Measurements from ENCODE around the gene ADAM30. TPM values are rescaled to one million over a fixed set of nuclear protein-coding genes. Genes with fewer than 3 reads are reported as not detected.

ADAM30 gene
- polyA plus RNA-seq, 4 donors, result not detected

DNA sequence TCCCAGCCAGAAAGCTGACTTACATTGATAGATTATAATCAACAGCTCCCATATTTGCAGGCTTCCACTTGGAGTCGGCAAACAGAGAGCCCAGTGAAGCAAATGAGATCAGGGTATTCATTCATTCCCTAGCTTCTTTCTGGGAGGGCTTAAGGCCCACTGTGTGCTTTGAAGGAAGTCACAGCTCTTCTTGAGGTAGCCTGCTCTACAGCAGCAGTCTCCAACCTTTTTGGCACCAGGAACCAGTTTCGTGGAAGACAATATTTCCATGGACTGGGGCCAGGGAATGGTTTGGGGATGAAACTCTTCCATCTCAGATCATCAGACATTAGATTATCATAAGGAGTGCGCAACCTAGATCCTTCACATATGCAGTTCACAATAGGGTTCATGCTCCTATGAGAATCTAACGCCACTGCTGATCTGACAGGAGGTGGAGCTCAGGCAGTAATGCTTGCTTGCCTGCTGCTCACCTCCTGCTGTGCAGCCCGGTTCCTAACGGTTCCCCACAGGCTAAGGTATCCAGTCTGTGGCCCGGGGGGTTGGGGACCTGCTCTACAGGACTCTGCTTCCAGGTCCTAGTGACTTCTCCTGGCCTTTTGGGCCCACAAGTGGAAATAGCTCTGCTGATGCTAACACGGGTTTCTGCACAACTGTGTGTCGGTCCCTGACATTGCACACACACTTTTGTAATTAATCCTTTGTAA is 13.7 kb upstream of the ADAM30 start:
- DNase-seq (ENCODE audit: low read depth in 4 of 4, low spot score in 3 of 4), result no peak

DNA sequence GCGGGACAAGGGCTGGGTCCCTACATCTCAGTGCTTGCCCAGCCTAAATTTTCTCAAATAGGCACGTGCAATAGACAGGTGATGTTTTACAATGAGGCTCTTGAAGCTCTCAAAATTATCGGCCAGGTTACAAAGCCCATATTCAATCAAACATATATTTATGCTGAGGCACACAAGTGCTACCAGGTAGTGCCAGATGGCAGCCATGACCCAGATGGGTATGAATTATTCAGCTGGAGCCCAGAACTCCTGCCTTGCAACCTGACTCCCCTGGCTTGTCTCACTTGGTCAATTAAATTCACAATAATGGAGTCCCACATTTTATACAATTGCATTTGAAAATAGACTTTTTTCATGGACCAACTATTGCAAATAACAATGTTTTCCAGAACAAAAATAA is 12.3 kb upstream of the ADAM30 start:
- DNase-seq (ENCODE audit: low read depth in 4 of 4, low spot score in 3 of 4), result no peak

DNA sequence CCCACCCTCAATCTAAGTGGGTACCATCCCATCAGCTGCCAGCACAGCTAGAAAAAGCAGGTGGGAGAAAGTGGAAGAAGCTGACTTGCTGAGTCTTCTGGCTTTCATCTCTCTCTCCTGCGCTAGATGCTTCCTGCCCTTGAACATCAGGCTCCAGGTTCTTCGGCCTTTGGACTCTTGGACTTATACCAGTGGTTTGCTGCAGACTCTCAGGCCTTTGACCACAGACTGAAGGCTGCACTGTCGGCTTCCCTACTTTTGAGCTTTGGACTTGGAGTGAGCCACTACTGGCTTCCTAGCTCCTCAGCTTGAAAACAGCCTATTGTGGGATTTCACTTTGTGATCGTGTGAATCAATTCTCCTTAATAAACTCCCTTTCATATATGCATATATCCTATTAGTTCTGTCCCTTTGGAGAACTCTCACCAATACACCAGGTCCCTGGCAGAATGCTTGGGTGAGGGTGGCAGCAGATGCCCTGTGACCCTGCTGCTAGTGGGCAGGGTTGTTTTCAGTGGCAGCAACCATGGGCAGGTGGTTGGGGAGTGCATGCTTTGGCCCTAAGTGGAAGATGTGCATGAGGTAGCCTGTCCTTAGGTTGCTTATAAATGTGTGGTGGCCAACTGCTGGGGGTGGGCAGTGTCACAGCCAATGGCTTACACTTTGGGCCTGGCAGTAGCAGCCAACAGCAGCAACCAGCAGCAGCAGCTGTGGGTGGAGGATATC is 10.8 kb upstream of the ADAM30 start:
- no peak for DNase-seq (ENCODE audit: low read depth in 4 of 4, low spot score in 3 of 4)

DNA sequence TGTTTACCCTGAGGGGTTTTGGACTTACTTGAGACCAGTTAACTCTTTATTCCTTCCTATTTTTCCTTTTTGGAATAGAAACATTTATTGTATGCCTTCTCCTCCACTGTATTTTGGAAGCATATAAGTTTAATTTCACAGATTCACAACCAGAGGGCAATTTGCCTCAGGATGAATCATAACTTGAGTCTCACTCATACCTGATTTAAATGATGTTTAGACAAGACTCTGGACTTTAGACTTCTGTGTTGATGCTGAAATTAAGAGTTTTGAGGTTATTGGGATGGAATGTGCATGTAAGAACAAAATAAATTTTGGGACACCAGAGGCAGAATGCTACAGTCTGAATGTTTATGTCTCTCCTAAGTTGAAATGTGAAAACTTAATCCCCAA is 7.1 kb upstream of the ADAM30 start:
- DNase-seq (ENCODE audit: low read depth in 4 of 4, low spot score in 3 of 4), result no peak

DNA sequence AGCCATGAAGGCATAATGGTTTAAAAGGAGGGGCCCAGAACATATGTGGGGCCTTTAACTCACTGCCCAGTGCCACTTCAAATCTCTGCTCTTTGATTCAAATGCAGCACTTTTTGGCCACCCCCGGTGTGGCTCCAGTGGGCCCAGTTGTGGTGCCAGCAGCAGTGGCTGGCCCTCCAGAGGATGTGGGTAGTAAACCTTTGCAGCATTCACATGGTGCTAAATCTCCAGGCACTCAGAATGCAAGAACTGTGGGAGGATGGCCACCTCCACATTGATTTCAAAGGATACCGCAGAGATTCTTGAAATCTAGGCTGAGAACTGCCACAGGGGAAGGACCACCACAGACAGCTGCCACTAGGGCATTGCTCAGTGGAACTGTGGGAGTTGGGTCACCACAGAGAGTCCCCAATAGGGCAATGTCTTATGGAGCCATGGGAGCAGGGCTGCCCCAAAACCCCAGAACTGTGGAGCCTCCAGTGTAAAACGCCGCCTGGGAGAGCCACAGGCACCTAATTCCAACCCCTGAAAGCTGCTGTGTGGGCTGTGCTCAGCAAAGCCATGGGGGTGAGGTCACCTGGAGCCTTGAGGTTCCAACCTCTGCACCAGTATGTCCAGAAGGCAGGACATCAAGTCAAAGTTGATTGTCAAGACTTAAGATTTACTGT is 6.6 kb upstream of the ADAM30 start:
- DNase-seq (ENCODE audit: low read depth in 4 of 4, low spot score in 3 of 4), result no peak

DNA sequence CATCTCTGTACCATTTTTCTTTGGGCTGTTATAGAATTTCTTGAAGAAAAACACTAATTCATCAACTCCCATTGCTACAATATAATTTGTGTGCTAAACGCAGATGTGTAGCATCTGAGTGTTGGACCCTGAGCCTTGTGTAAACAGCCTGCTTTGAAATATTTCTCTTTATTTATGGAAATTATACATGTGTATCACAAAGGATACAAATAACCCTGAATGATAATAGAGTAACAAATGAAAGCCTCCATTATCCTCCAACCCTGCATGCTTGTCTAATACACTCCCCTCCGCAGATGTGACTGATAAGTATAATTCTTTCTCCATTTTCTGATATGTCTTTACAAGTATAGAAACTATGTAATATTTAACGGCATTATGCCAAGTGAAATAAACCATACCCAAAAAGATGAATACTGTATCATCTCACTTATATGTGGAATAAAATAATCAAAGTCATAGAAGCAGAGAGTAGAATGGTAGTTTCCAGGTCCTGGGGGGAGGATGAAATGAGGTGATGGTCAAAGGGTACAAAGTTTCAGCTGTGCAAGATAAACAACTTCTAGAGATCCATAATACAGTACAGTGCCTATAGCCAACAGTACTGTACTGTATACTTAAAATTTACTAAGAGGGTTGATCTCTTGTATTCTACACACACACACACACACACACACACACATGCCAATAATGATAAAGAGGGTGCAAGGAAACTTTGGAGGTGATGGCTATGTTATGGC is 2.8 kb upstream of the ADAM30 start:
- DNase-seq (ENCODE audit: low read depth in 4 of 4, low spot score in 3 of 4), result no peak

DNA sequence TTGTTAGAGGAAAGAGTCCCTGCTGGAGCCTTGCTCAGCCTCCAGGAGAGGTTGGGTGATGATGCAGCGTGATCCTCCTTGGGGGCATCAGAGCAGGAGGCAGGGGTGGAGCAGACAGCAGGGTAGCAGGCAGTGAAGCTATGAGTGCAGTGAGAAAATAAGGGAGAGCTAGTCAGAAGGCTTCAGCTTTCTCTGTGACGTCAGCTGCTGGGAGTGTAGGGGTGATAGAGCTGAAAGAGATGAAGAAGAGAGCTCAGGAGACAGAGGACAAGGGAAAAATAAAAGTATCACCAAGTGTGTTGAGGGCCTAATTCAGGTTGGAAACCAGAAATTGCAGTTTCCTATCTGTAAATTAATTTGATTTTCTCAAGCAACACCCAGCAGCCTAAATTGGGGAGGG is 2.2 kb upstream of the ADAM30 start:
- DNase-seq (ENCODE audit: low read depth in 4 of 4, low spot score in 3 of 4), result no peak

DNA sequence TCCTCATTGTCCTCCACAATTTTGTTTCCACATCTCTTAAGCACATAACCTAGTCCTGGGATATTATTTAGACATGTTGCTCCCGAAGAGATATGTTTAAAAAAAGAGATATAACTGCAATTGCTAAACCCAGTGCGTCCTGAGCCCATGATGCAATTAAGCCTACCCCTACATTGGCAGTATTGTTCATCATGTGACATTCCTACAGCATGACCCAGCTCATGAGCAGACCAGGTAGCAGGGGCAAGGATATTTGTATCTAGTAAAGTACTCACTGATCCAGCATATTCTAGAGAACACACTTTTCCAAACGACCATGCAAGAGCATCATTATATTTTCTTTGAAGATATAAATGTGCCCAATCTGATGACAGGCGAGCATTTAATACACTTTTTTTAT is 1.2 kb downstream of the ADAM30 start:
- DNase-seq (ENCODE audit: low read depth in 4 of 4, low spot score in 3 of 4), result no peak

DNA sequence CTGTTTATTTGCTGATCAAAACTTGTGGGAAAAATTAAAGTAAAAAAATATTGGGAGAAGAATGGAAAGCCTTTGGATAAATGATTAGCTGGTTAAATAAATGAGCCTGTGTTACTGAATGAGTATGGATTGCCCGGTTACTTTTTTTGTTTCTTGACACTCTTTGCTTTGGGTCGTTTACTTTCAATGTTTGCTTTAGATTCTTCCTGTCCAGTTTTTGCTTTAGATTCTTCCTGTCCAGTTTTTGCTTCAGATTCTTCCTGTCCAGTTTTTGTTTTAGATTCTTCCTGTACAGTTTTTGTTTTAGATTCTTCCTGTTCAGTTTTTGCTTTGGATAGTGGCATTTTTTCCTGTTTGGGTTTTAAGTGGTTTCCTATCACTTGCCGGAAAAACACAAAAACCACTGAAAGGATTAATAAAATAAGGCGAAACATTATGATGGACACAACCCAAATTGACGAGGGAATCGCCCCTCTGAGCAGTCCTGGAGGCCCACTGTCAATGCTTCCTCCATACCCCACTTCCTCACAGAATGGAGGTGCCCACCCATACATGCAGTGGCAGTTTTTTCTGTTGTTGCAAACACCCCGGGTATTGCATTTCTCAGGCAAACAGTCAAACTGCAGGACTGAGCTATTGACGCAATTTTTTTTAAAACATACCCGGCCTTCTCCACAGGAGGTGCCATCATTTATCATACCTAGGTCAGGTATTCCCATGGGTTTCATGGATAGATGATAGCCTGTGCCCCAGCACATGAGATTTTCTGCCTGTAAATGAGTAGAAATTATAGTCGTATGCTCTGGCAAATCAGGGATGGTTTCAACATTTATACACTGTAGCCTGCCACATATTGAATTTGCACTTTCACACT is 2.3 kb downstream of the ADAM30 start:
- no peak for DNase-seq (ENCODE audit: low read depth in 4 of 4, low spot score in 3 of 4)

DNA sequence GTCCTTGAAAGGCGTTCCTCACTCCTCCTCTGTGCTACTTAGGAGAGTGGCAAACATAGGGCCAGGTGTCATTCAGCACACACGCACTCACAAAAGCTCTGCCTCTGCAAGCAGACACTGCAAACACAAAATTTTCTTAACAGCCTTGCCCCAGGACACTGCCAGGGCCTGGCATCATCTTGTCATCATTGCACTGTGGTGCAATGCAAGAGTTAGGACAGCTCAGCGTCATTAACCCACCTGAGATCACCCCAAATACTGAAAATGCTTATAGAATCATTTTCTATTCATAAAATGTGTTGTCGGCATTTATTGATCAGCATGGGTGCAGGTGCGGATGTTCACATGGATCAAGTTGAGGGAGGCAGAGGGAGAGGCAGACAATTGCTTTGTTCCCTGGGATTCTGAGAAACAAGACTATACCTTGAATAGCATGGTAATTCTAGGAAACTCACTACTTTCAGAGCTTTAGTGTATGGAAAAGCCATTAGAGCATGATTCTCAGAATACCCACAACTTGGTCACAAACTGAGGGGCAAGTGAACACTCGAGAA is 3.0 kb downstream of the ADAM30 start:
- DNase-seq (ENCODE audit: low read depth in 4 of 4, low spot score in 3 of 4), result no peak

DNA sequence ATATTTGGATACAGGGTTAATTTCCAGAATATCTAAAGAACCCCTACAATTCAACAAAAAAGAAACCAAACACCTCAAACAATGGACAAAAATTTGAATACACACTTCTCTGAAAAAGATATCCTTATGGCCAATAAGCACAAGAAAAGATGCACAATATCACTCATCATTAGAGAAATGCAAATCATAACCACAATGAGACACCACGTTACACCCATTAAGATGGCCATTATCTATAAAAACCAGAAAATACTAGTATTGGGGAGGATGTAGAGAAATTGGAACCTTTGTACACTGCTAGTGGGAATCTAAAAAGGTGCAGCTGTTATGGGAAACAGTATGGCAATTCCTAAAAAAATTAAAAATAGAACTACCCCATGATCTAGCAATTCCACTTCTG is 4.9 kb downstream of the ADAM30 start:
- DNase-seq (ENCODE audit: low read depth in 4 of 4, low spot score in 3 of 4), result no peak

DNA sequence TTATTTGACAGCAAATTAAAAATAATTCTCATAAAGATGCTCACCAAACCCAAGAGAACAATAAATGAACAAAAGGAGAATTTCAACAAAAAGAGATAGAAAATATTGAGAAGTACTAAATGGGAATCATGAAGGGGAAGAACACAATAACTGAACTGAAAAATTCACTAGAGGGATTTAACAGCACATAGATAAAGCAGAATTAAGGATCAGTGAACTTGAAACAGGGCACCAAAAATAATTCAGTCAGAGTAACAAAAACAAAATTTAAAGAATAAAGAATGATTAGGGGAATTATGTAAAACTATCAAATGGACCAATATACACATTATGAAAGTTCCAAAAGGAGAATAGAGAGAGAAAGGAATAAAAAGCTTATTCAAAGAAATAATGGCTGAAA is 7.8 kb downstream of the ADAM30 start:
- no peak for DNase-seq (ENCODE audit: low read depth in 4 of 4, low spot score in 3 of 4)

DNA sequence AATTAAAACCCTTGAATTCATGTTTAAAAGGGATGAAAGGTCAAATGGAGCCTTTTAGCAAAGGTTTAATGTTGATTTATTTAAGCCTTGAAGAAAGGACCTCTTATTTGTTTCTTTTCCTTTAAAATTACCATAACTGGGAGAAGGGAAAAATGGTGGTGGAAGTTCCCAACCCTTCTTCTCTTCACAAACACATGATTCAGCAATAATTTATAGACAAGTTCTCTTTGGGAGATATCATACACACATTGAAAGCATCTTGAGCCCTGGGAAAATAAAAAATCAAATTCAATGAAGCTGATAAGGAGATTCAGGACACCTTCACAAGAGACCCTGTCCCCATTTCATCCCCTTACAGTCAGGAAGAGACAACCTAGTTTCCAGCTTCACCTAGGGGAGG is 8.9 kb downstream of the ADAM30 start:
- no peak for DNase-seq (ENCODE audit: low read depth in 4 of 4, low spot score in 3 of 4)

DNA sequence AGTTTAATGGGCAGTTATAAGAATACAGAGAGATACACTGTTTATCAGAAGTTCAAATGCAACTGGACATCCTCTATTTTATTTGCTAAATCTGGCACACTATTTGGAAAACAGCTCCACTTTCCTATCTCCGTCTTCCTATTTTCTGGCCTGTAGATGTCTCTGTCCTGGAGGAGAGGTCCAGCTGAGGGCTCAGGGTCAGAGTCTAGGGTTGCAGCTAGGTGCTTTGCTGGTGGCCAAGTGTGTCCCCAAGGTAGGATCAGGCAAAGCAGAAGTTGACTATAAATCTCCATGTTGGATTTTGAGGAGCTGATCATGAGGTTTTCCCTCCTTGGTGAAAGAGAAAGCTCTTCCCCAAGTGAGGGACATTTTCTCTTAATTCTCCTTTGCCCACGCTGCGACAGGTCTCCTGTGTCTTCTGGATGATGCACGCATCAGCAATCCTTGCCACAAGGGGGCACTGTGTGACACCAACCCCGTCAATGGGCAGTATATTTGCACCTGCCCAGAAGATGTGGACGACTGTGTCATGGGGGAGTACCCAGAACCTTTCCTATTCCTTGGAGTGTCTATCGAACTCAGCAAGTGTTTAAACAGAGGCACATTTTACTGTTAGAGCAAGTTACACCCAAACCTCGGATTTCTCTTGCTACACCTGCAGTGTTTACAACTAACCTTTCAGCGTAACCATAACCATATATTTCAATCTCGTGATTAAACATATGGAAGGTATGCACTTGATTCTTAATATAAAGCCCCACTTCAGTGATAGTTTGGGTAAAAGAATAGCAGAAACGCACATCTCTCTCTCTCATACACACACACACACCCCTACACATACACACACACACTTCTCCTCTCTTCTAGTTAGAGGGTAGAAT is 10.2 kb downstream of the ADAM30 start:
- DNase-seq (ENCODE audit: low read depth in 4 of 4, low spot score in 3 of 4), result no peak

DNA sequence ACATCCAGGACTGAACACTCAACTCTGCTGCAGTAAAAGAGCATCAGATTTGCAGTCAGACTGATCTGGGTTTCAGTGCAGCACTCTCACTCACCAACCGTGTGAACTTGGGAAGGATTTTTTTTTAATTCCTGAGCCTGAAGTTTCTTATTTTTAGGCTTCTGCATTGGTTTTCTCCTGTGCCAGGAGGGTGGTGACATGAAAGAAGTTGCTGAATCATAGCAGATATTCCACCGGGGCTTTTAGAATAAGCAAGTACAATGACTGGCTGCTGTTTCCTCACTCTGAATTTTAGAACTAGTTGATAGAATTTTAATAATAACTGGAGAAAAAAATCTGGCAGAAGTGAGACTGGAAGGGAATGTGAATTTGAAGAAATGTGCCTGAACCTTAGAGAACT is 11.6 kb downstream of the ADAM30 start:
- no peak for DNase-seq (ENCODE audit: low read depth in 4 of 4, low spot score in 3 of 4)

DNA sequence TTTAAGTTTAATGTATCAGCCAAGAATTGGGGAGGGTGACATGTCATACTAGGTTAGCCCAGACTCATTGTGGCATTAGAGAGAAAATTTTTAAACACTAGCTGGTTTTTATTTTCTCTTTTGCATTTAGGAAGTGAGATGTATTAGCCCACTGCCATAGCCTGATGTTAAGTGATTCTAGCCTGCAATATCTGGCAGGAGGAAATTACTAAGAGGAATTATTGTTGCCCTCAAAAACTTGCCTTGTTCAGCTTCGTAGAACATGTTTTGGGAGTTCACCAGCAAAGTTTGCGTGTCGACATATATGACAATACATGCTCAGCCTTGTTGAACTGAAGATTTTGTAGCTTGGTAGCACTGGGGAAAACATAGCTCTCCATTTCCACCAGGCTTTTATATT is 12.5 kb downstream of the ADAM30 start:
- no peak for DNase-seq (ENCODE audit: low read depth in 4 of 4, low spot score in 3 of 4)

DNA sequence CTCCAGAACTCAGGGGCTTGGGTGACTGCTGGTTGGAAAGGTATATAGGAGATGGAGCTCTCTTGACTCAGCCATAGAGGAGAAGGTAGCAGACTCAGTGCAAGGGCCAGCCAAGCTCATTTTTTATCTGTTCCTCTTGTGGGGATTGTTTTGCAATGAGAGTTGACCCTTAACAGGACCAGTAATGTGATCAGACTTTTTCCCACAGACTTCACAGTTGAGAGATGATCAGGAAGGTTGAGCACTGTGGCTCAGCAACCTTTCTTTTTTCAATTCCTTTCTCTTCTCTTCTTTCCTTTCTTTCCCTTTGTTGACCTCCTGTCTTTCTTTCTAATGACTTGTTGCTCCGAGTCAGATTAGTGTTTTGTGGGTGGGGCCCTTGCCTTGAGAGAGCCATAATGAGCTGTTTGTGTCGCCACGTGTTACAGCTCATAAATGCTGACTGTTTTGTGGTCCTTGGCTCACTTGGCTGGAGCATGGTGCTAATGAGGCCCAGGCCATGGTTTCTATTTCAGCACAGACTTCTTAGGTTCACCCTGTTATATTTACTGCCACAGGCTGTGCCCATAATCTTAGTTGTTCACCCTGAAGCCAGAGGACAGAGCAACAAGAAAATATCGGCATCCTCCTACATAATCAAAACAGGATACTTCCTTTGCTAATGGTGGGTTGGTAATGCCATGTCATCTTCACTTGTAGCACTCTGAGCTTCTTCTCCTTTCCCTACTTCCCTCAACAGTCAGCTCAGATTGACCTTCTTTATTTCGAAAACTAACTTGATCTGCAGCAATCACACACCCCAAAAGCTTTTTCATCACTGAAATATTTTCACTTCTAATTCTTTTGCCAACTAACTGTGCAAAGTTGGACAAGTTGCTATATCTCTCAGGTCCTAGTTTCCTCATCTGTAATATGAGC is 13.9 kb downstream of the ADAM30 start:
- no peak for DNase-seq (ENCODE audit: low read depth in 4 of 4, low spot score in 3 of 4)

Measured in left renal pelvis (tissue), 4 donors.